K562 (cell line): Measurements from ENCODE around the gene PI4KA. TPM values are rescaled to one million over a fixed set of nuclear protein-coding genes. Genes with fewer than 3 reads are reported as not detected.

Experiments
- BRF1 ChIP-seq: IDR thresholded peaks from 3 replicates; pipeline ENCODE4 v1.6.1; 2011; ENCODE audit warnings: borderline replicate concordance, mild to moderate bottlenecking; ENCODE audit not compliant: insufficient read length; ENCODE audit errors: extremely low read depth
- GMEB1 ChIP-seq: fragments of 250-450 bp; sonication (Bioruptor Pico); IDR thresholded peaks from 2 replicates; pipeline ENCODE4 v1.4.0; 2020; ENCODE audit warnings: mild to moderate bottlenecking
- MGA ChIP-seq: fragments of 450-650 bp; IDR thresholded peaks from 2 replicates; pipeline ENCODE4 v1.6.1; 2016; ENCODE audit warnings: mild to moderate bottlenecking, moderate library complexity
- PATZ1 ChIP-seq: fragments of 250-450 bp; sonication (Bioruptor Pico); IDR thresholded peaks from 2 replicates; pipeline ENCODE4 v1.5.0; 2020; ENCODE audit warnings: mild to moderate bottlenecking, borderline replicate concordance
- SMAD1 ChIP-seq: fragments of 150-350 bp; IDR thresholded peaks from 2 replicates; pipeline ENCODE4 v1.6.1; 2014; ENCODE audit warnings: low read length, low read depth; ENCODE audit not compliant: partially characterized antibody
- SMARCC2 ChIP-seq: fragments of 450-650 bp; IDR thresholded peaks from 2 replicates; pipeline ENCODE4 v1.6.1; 2017; ENCODE audit warnings: antibody characterized with exemption, moderate library complexity, mild to moderate bottlenecking, low read depth
- STAT6 ChIP-seq: sonication (generic); formaldehyde crosslinking; IDR thresholded peaks from 2 replicates; pipeline ENCODE4 v1.8.1; 2023; ENCODE audit warnings: mild to moderate bottlenecking, missing genetic modification reagents
- ZSCAN29 ChIP-seq: fragments of 450-650 bp; IDR thresholded peaks from 2 replicates; pipeline ENCODE4 v1.6.1; 2017
- polyA plus RNA-seq, 8 experiments: library from polyadenylated mRNA; depleted of rRNA in 4 of 8; stranded (reverse) in 5 of 8; unstranded in 3 of 8; fragments of >200 nt; fragmentation: Nextera tagmentation in 2 of 8; fragmentation: Illumina TruSeq in 1 of 8; extraction: Ambion mirVana in 2 of 8; extraction: Trizol in 1 of 8; gene quantifications; 2 replicates each; pipeline versions ENCODE4 v1.2.1 to v1.2.3, GENCODE V29; 2011 to 2014; ENCODE audit warnings: inconsistent platforms in 1 of 8, missing spikeins in 1 of 8
- total RNA-seq, 7 experiments: library from RNA; depleted of rRNA in 6 of 7; stranded (reverse); fragments of >200 nt in 6 of 7; fragmentation: Illumina TruSeq in 2 of 7; extraction: Trizol in 2 of 7; gene quantifications; 2 replicates each; pipeline versions ENCODE4 v1.2.1 to v1.2.3, GENCODE V29; 2011 to 2021; ENCODE audit warnings: low replicate concordance in 1 of 7

The PI4KA gene
- total and polyA plus RNA-seq, 9 of the 15 experiments (the other 6 are each of a cell fraction or from before 2014, with no cell fraction given), result 7.3 to 187 (median 84.7) TPM

GRCh38 chr22:20783844-20784723 is 74.5 kb downstream of the PI4KA start (continued):
- TF ChIP-seq MGA (no peak), SMAD1 (no peak), ZSCAN29 (no peak), GMEB1 (CRISPR knock-in tag) (no peak), STAT6 (no peak), BRF1 (no peak), PATZ1 (CRISPR knock-in tag) (no peak), SMARCC2 (no peak)
